GM18519 (cell line): Measurements from ENCODE around the gene SERP2.

ENCODE experiments used
- ATAC-seq: cut with Tn5 transposase; IDR thresholded peaks from one replicate; pipeline ENCODE4 v1.9.1; 2021; ENCODE audit warnings: mild to moderate bottlenecking, moderate library complexity; ENCODE audit not compliant: unreplicated experiment, low FRiP score

Gene SERP2

DNA sequence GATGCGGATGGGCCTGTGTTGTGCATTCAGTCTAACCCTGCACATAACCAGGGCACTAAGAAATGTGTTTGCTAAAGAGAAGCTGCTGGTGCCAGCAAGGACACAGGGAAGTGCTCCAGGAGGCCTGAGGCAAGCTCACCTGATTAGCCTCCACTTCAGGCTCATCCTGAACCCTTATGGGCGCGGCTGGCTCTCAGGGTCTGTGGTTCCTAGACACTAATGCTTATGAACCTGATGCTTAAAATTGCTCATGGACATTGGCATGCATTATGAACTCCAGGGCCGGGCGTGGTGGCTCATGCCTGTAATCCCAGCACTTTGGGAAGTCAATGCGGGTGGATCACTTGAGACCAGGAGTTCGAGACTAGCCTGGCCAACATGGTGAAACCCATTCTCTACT is 34.3 kb downstream of the SERP2 start:
- no peak for ATAC-seq

DNA sequence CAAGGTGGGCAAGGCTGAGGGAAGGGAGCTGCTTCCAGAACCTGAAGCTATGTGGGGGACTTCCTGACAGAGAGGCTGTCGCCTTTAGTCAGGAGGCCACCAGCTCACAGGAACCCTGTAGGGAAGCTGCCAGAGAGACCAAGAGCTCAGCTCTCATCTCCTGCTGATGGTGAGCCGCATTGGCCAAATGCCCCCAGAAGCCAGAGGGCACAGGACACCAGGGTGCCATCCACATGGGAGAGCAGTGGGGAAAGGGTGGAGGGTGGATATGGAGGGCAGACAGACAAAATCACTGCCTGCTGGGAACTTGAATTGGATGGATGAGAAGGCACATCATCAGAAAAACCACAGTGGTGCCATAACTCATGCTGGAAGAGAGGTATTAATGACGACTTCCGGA is 36.0 kb downstream of the SERP2 start:
- no peak for ATAC-seq

GRCh38 chr13:44410328-44410859 is 36.8 kb downstream of the SERP2 start:
- no peak for ATAC-seq

DNA sequence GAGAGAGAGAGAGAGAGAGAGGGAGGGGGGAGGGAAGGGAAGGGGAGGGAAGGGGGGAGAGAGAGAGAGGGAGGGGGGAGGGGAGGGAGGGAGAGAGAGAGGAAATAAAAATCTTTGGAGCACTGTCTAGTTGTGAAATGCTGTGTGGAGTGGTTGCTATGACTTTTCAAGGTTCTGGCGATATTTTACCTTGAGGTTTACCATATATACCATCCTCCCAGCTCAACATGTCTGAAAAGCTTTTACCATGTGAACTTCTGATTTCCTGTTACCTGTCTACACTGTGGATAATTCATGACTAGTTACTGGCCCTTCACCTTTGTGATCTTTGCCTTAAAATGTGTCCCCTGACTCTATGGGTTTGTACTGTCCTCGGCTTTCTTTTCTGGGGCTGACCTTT is 38.2 kb downstream of the SERP2 start:
- no peak for ATAC-seq

DNA sequence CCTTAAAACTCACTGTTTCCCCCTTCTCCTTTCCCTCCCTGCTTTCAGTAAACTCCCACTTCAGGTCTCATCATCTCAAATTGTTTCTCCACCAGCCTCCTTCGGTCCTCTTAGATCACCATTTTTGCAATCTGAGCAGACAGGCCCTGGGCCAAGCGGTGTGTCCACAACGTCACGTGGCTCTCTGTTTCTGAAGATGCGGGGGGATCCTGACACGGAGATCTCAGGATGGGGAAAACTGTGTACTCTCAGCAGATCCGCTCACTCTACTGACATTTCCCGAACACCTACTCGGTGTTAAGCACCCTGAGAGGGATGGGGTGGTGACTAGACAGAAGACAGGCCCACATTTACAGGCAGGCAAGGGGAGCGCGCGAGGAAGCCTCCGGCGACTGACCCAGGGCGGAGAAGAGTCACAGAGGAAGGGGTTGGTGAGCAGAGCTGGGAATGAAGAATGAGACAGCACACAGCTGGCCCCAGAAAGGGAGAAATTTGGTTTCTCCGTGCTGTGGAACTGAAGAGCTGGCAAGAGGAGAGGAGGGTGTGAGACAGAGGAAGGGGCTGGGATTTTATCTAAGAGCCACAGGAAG is 38.8 kb downstream of the SERP2 start:
- no peak for ATAC-seq

DNA sequence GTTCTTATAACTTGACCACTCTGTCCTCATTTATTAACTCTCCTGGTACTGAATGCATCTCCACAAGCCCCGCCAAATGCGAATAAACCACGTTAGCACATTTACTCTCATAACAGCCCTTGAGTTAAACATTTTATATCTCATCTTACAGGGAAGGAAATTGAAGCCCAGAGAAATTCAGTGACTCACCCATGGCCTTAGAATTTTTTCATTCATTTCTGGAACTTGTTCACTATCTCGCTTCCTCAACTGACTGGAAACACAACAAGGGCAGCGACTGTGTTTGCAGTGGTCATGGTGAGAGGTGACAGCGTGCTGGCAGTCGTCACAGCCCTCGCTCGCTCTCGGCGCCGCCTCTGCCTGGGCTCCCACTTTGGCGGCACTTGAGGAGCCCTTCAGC is 39.5 kb downstream of the SERP2 start:
- no peak for ATAC-seq

- ATAC-seq = no peak
These were observed 41.1 kb downstream of the SERP2 start for GRCh38 chr13:44414716-44415115.

GRCh38 chr13:44415815-44416214 is 42.2 kb downstream of the SERP2 start:
- ATAC-seq = no peak

GRCh38 chr13:44416301-44416700 is 42.7 kb downstream of the SERP2 start:
- ATAC-seq = no peak

DNA sequence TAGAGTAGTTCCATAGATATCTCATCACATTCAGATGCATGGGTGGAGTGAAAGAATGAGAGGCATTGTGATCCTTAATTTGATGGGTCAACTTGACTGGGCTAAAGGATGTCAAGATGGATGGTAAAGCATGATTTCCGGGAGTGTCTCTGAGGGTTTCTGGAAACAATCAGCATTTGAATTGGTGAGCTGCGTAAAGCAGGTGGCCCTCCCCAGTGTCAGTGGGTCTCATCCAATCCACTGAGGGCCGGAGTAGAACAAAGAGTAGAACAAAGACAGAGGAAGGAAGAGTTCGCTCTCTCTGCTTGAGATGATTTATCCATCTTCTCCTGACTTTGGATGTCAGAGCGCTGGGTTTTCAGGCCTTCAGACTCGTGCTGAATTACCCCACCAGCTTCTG is 43.1 kb downstream of the SERP2 start:
- ATAC-seq = no peak

- no peak for ATAC-seq
These were observed 43.8 kb downstream of the SERP2 start for GRCh38 chr13:44417446-44417845.

DNA sequence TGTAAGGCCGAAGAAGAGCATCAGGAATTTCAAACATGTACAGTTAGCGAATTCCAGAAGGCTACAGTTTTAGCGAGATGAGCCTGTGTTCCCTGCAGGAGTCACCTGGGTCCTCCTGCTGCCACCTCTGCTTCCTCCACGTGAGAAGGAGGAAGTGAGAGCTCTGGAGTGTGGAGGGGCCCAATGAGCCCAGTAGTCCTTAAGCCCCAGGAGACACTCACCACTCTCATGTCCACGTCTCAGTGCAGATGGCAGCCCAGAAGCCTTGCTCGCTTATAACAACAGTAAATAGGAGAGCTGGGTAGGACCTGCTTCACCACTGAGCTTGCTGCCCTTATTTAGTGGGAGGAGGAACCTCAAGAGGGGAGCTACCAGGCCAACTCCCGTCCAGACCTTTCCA is 44.3 kb downstream of the SERP2 start:
- no peak for ATAC-seq

DNA sequence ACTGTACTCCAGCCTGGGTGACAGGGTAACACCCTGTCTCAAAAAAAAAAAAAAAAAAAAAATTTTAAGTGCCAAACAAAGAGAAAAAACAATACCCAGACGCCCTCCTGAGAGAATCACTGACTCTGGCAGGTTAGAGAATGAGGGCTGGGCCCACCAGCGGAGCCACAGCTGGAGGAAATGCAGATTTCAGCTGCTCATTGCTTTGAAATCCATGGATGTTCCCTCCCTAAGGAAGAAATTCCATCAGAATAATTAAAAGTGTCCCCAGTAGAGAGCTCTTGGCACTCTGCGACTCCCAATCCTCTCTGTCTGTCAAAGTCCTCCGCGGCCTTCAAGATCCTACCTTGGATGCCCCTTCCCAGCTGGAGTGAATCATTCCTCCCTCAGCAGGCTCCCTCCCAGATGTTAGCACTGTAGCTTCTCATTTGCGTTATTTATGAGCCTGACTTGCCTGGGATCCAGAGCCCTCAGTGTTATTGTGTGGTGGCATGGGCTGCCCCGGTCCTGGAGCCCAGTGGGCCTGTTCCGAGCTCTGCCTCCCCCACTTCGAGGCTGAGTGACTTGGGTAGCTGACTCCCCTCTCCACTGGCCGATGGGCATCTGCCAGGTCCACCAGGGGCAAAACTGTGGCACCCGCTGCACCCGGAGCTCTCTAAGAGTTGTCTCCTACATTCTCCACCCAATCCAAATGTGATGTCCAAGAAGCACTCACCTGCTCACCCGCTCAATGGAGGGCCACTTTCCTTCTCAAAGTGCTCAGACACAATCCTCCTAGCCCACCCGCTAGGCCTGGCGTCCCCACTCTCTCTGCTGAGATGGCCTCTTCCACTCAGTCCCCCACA is 47.0 kb downstream of the SERP2 start:
- no peak for ATAC-seq

DNA sequence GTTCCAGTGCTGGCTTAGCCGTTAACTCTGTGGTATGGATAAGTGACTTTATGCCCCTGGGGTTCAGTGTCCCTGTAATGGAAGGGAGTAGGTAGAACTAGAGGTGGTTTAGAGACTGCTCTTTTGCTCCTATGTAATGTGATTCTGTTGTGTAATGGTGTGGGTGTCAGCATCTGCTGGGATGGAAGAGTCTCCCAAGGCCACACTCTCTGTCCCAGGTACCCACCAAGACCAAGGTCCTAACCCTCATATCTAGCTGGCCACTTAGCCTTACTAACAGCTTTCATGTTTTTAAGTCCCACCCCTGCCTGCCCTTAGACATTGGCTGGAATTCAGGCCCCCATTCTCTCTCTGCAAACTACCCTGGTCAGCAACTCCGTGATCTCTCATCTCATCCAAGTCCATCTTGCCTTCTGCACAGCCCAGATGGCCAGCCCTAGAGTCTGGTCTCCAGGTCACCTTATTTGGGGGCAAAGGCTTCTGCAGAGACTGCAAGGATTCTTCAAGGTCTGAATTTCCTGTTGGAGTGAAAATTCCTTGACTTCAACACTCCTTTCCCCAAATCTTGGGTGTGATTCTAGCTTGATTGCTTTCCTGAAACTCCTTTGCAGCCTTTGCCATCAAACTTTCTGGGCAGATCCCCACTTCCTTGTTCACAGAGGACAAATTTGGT is 48.4 kb downstream of the SERP2 start:
- ATAC-seq = no peak

- no peak for ATAC-seq
These were observed 49.4 kb downstream of the SERP2 start for GRCh38 chr13:44422755-44423643.

DNA sequence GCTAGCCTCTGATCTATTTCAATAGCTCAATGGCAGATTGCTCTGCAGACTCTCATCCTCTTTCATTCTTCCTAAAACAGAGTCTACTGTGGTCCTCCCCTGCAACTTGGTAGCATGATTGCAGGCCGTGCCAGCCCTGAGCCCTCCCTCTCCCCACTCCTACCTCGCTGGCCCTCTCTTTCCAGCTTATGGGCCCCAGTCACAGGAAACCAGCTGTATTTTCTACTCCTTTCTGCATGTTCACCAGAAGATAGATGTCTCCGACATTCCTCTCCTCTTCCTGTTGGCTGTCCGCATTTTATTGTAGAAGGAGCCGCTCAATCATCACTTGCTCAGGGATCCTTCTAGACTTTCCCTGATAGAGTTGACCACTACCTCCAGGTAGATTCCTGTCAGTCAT is 50.2 kb downstream of the SERP2 start:
- no peak for ATAC-seq

- ATAC-seq = no peak
These were observed 51.6 kb downstream of the SERP2 start for GRCh38 chr13:44425041-44425814.

DNA sequence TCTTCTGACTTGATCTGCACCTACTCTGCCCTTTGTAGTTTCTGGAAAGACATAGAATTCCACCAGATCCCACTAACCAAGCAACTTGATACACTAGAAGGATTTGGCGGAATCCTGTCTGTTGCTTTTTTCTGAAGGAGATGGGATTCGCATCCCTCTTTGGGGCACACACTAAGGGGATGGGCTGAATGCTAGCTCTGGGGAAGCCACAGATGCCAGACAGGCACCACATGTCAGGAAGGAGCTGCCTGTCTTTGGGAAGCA is 52.1 kb downstream of the SERP2 start:
- no peak for ATAC-seq

- ATAC-seq = no peak
These were observed 52.8 kb downstream of the SERP2 start for GRCh38 chr13:44426461-44426860.

- ATAC-seq = no peak
These were observed 55.7 kb downstream of the SERP2 start for GRCh38 chr13:44429311-44429710.
